Trophoblast cell (in vitro differentiated cells and primary cell): ENCODE measurements around the gene TMEM266.

ENCODE experiments used
- DNase-seq, 2 donors: peaks; one replicate each; pipeline ENCODE4 v3.0.0-alpha.2; 2016
- H2AFZ ChIP-seq: 2 replicates; pipeline ENCODE4 v1.6.1; 2013; ENCODE audit warnings: low read length, moderate library complexity, mild to moderate bottlenecking; ENCODE audit not compliant: insufficient read depth, poor library complexity
- H2AK5ac ChIP-seq: 2 replicates; pipeline ENCODE4 v1.6.1; 2013; ENCODE audit warnings: mild to moderate bottlenecking, low read length
- H2BK120ac ChIP-seq: 2 replicates; pipeline ENCODE4 v1.6.1; 2013; ENCODE audit warnings: low read length, mild to moderate bottlenecking, moderate library complexity; ENCODE audit not compliant: insufficient read depth, poor library complexity
- H2BK12ac ChIP-seq: 2 replicates; pipeline ENCODE4 v1.6.1; 2013; ENCODE audit warnings: mild to moderate bottlenecking, low read length, moderate library complexity
- H2BK5ac ChIP-seq: 2 replicates; pipeline ENCODE4 v1.6.1; 2013; ENCODE audit warnings: low read length, low read depth, moderate library complexity, mild to moderate bottlenecking; ENCODE audit not compliant: poor library complexity
- H3K14ac ChIP-seq: 2 replicates; pipeline ENCODE4 v1.6.1; 2013; ENCODE audit warnings: mild to moderate bottlenecking, low read length
- H3K18ac ChIP-seq: 2 replicates; pipeline ENCODE4 v1.6.1; 2013; ENCODE audit warnings: mild to moderate bottlenecking, low read length
- H3K23ac ChIP-seq: 2 replicates; pipeline ENCODE4 v1.6.1; 2013; ENCODE audit warnings: low read length
- H3K27ac ChIP-seq: 2 replicates; pipeline ENCODE4 v1.5.1; 2013; ENCODE audit warnings: low read depth, mild to moderate bottlenecking, inconsistent platforms, low read length, moderate library complexity
- H3K27me3 ChIP-seq: 2 replicates; pipeline ENCODE4 v1.6.1; 2013; ENCODE audit warnings: inconsistent platforms, mild to moderate bottlenecking, low read length, moderate library complexity; ENCODE audit not compliant: insufficient read depth
- H3K36me3 ChIP-seq, 2 experiments: 1 replicate in 1 of 2; 2 replicates in 1 of 2; pipeline ENCODE4 v1.6.1; 2013; ENCODE audit warnings: low read length in 2 of 2, mild to moderate bottlenecking in 2 of 2, moderate library complexity in 1 of 2; ENCODE audit not compliant: insufficient read depth in 2 of 2, control insufficient read depth in 1 of 2
- H3K4ac ChIP-seq: 2 replicates; pipeline ENCODE4 v1.6.1; 2013; ENCODE audit warnings: low read depth, mild to moderate bottlenecking, low read length, moderate library complexity
- H3K4me1 ChIP-seq, 2 experiments: 1 replicate in 1 of 2; 2 replicates in 1 of 2; pipeline ENCODE4 v1.6.1; 2013; ENCODE audit warnings: low read length in 2 of 2, mild to moderate bottlenecking in 2 of 2, moderate library complexity in 1 of 2; ENCODE audit not compliant: insufficient read depth in 2 of 2, control insufficient read depth in 1 of 2
- H3K4me2 ChIP-seq: 2 replicates; pipeline ENCODE4 v1.6.1; 2013; ENCODE audit warnings: inconsistent platforms, mild to moderate bottlenecking, low read length, moderate library complexity
- H3K4me3 ChIP-seq: 2 replicates; pipeline ENCODE4 v1.5.1; 2013; ENCODE audit warnings: mild to moderate bottlenecking, low read depth, low read length, inconsistent platforms
- H3K79me1 ChIP-seq: one replicate; pipeline ENCODE4 v1.6.1; 2013; ENCODE audit warnings: low read length
- H3K79me2 ChIP-seq: 2 replicates; pipeline ENCODE4 v1.6.1; 2013; ENCODE audit warnings: low read length, mild to moderate bottlenecking; ENCODE audit not compliant: control insufficient read depth, insufficient read depth, poor library complexity
- H3K9ac ChIP-seq: 2 replicates; pipeline ENCODE4 v1.6.1; 2013; ENCODE audit warnings: mild to moderate bottlenecking, low read length
- H3K9me3 ChIP-seq: 2 replicates; pipeline ENCODE4 v1.6.1; 2013; ENCODE audit warnings: low read depth, mild to moderate bottlenecking, control low read depth, inconsistent platforms, low read length; ENCODE audit not compliant: insufficient read depth
- H4K12ac ChIP-seq: 2 replicates; pipeline ENCODE4 v1.6.1; 2013; ENCODE audit warnings: low read depth, mild to moderate bottlenecking, low read length, moderate library complexity
- H4K8ac ChIP-seq: 2 replicates; pipeline ENCODE4 v1.6.1; 2013; ENCODE audit warnings: low read depth, mild to moderate bottlenecking, low read length, moderate library complexity
- H4K91ac ChIP-seq: one replicate; pipeline ENCODE4 v1.6.1; 2013; ENCODE audit warnings: low read depth, mild to moderate bottlenecking, low read length, moderate library complexity
- WGBS: extraction: QIAGEN DNeasy Blood & Tissue Kit; methylation state at CpG from one replicate; pipeline ENCODE4 v1.1.7; 2013; ENCODE audit warnings: missing lambda C conversion rate; ENCODE audit not compliant: insufficient read length, insufficient coverage; ENCODE audit errors: extremely low coverage; 5-methylcytosine and 5-hydroxymethylcytosine counted together

The TMEM266 gene

GRCh38 chr15:76174654-76175053, 114.9 kb downstream of the TMEM266 start:
- no peak overlapping the region for H3K23ac ChIP-seq
- H2BK12ac ChIP-seq, result no peak overlapping the region
- no peaks in the 10 kb centered on the region for H3K36me3 ChIP-seq
- H3K27me3 ChIP-seq, result no peaks in the 10 kb centered on the region
- H2AFZ ChIP-seq, result no peak overlapping the region
- H3K79me2 ChIP-seq, result no peaks in the 10 kb centered on the region
- H2BK120ac ChIP-seq, result no peak overlapping the region
- no peaks in the 10 kb centered on the region for H3K9me3 ChIP-seq
- H3K27ac ChIP-seq, result no peak overlapping the region
- H2AK5ac ChIP-seq, result no peak overlapping the region
- DNase-seq, result no peak
- no peak overlapping the region for H3K18ac ChIP-seq
- no peak overlapping the region for H3K4me3 ChIP-seq
- no peak overlapping the region for H3K9ac ChIP-seq
- H3K4me1 ChIP-seq, result peaks cover 0 to 7% of the 10 kb centered on the region in 2 experiments
- no peak overlapping the region for H3K4ac ChIP-seq
- no peak overlapping the region for H3K4me2 ChIP-seq
- no peak overlapping the region for H4K12ac ChIP-seq
- no peak overlapping the region for H4K8ac ChIP-seq
- no peak overlapping the region for H3K14ac ChIP-seq
- no peak overlapping the region for H4K91ac ChIP-seq
- H2BK5ac ChIP-seq, result no peak overlapping the region
- H3K79me1 ChIP-seq, result no peaks in the 10 kb centered on the region
- WGBS, result no CpG with 5 or more reads among the region's 5 CpGs

GRCh38 chr15:76175442-76175841, 115.7 kb downstream of the TMEM266 start:
- DNase-seq, result no peak
- Histone ChIP-seq H3K9ac (no peak overlapping the region), H2BK12ac (no peak overlapping the region), H2BK5ac (no peak overlapping the region), H3K23ac (no peak overlapping the region), H3K18ac (no peak overlapping the region), H3K14ac (no peak overlapping the region), H3K4me1 (peaks cover 0 to 1% of the 10 kb centered on the region in 2 experiments), H3K79me2 (no peaks in the 10 kb centered on the region), H4K12ac (no peak overlapping the region), H2AK5ac (no peak overlapping the region), H3K36me3 (no peaks in the 10 kb centered on the region), H3K79me1 (no peaks in the 10 kb centered on the region), H3K4me3 (no peak overlapping the region), H2AFZ (no peak overlapping the region), H3K4ac (no peak overlapping the region), H3K27ac (no peak overlapping the region), H4K91ac (no peak overlapping the region), H4K8ac (no peak overlapping the region), H3K27me3 (no peaks in the 10 kb centered on the region), H3K4me2 (no peak overlapping the region), H3K9me3 (no peaks in the 10 kb centered on the region), H2BK120ac (no peak overlapping the region)
- WGBS, result no CpG with 5 or more reads among the region's 8 CpGs

GRCh38 chr15:76176059-76176458, 116.3 kb downstream of the TMEM266 start:
- H3K4me3 ChIP-seq, result no peak overlapping the region
- H3K27ac ChIP-seq, result no peak overlapping the region

GRCh38 chr15:76176487-76177085, 116.8 kb downstream of the TMEM266 start:
- DNase-seq, result no peak
- no peaks in the 10 kb centered on the region for H3K9me3 ChIP-seq
- no peak overlapping the region for H4K8ac ChIP-seq
- H3K27ac ChIP-seq, result no peak overlapping the region
- no peak overlapping the region for H2AFZ ChIP-seq
- H3K23ac ChIP-seq, result no peak overlapping the region
- no peak overlapping the region for H3K9ac ChIP-seq
- no peaks in the 10 kb centered on the region for H3K4me1 ChIP-seq
- H2BK12ac ChIP-seq, result no peak overlapping the region
- H3K36me3 ChIP-seq, result no peaks in the 10 kb centered on the region
- H3K4me2 ChIP-seq, result no peak overlapping the region
- WGBS, result no CpG with 5 or more reads among the region's 15 CpGs
- H3K4ac ChIP-seq, result no peak overlapping the region
- H3K14ac ChIP-seq, result no peak overlapping the region
- no peak overlapping the region for H4K91ac ChIP-seq
- no peaks in the 10 kb centered on the region for H3K79me2 ChIP-seq
- H2AK5ac ChIP-seq, result no peak overlapping the region
- no peaks in the 10 kb centered on the region for H3K79me1 ChIP-seq
- H3K4me3 ChIP-seq, result no peak overlapping the region
- H3K18ac ChIP-seq, result no peak overlapping the region
- no peak overlapping the region for H4K12ac ChIP-seq
- H3K27me3 ChIP-seq, result no peaks in the 10 kb centered on the region
- H2BK120ac ChIP-seq, result no peak overlapping the region
- H2BK5ac ChIP-seq, result no peak overlapping the region

More at GRCh38 chr15:76176059-76176458, 116.3 kb downstream of the TMEM266 start:
- no peak overlapping the region for H4K91ac ChIP-seq
- H3K23ac ChIP-seq, result no peak overlapping the region
- no peak overlapping the region for H4K8ac ChIP-seq
- no peaks in the 10 kb centered on the region for H3K9me3 ChIP-seq
- no peak overlapping the region for H2AFZ ChIP-seq
- no peak overlapping the region for H2AK5ac ChIP-seq
- H3K36me3 ChIP-seq, result no peaks in the 10 kb centered on the region
- no peak overlapping the region for H3K14ac ChIP-seq
- no peaks in the 10 kb centered on the region for H3K4me1 ChIP-seq
- H3K18ac ChIP-seq, result no peak overlapping the region
- no peaks in the 10 kb centered on the region for H3K79me2 ChIP-seq
- H3K79me1 ChIP-seq, result no peaks in the 10 kb centered on the region
- H3K4ac ChIP-seq, result no peak overlapping the region
- DNase-seq, result no peak
- H3K27me3 ChIP-seq, result no peaks in the 10 kb centered on the region
- H2BK5ac ChIP-seq, result no peak overlapping the region
- no CpG with 5 or more reads among the region's 10 CpGs for WGBS
- H3K9ac ChIP-seq, result no peak overlapping the region
- H3K4me2 ChIP-seq, result no peak overlapping the region
- H2BK12ac ChIP-seq, result no peak overlapping the region
- no peak overlapping the region for H4K12ac ChIP-seq
- no peak overlapping the region for H2BK120ac ChIP-seq
